GM15510 (cell line): ENCODE results near the gene CUX1.

ENCODE experiments used
- POLR2A ChIP-seq: IDR thresholded peaks from 3 replicates; pipeline ENCODE4 v1.6.1; 2011; ENCODE audit warnings: borderline replicate concordance; ENCODE audit not compliant: insufficient read length; ENCODE audit errors: extremely low read depth

The CUX1 gene

GRCh38 chr7:101950450-101951119 lies 133.2 kb downstream of the CUX1 start:
- TF ChIP-seq POLR2A = no peak

- TF ChIP-seq POLR2A = no peak
Observed at GRCh38 chr7:101951757-101952156, 134.3 kb downstream of the CUX1 start.

- no peak for TF ChIP-seq POLR2A
Observed at GRCh38 chr7:101952355-101953247, 135.2 kb downstream of the CUX1 start.

- no peak for TF ChIP-seq POLR2A
Observed at GRCh38 chr7:101953248-101953819, 135.9 kb downstream of the CUX1 start.

- TF ChIP-seq POLR2A = no peak
Observed at GRCh38 chr7:101954499-101954898, 137.1 kb downstream of the CUX1 start.

GRCh38 chr7:101956130-101956529 lies 138.7 kb downstream of the CUX1 start:
- no peak for TF ChIP-seq POLR2A

- no peak for TF ChIP-seq POLR2A
Observed at GRCh38 chr7:101957744-101958525, 140.5 kb downstream of the CUX1 start.

GRCh38 chr7:101959342-101959741 lies 141.9 kb downstream of the CUX1 start:
- no peak for TF ChIP-seq POLR2A

- no peak for TF ChIP-seq POLR2A
Observed at GRCh38 chr7:101959829-101960228, 142.4 kb downstream of the CUX1 start.

- TF ChIP-seq POLR2A = no peak
Observed at GRCh38 chr7:101960323-101960722, 142.9 kb downstream of the CUX1 start.

- no peak for TF ChIP-seq POLR2A
Observed at GRCh38 chr7:101960985-101961708, 143.7 kb downstream of the CUX1 start.

- TF ChIP-seq POLR2A = no peak
Observed at GRCh38 chr7:101961811-101962210, 144.4 kb downstream of the CUX1 start.

- TF ChIP-seq POLR2A = no peak
Observed at GRCh38 chr7:101963693-101964092, 146.3 kb downstream of the CUX1 start.

- no peak for TF ChIP-seq POLR2A
Observed at GRCh38 chr7:101964680-101965452, 147.4 kb downstream of the CUX1 start.

- TF ChIP-seq POLR2A = no peak
Observed at GRCh38 chr7:101968720-101969466, 151.5 kb downstream of the CUX1 start.
